ENCODE results near the gene KRTAP10-4. TPM values are rescaled to one million over a fixed set of nuclear protein-coding genes. Genes with fewer than 3 reads are reported as not detected.

KRTAP10-4 gene
- total RNA-seq, 1 donor from 2014 or later = not detected

- Mint-ChIP-seq H3K27me3 (ENCODE audit: low read depth) (peaks cover 69% of the 10 kb centered on the region), H3K9me3 (ENCODE audit: low read depth) (peaks cover 18% of the 10 kb centered on the region), H3K27ac (ENCODE audit: unreplicated experiment) (no peak overlapping the region), H3K4me3 (ENCODE audit: unreplicated experiment) (no peak overlapping the region), H3K36me3 (ENCODE audit: low read depth) (peaks cover 6% of the 10 kb centered on the region), H3K4me1 (ENCODE audit: low read depth) (no peaks in the 10 kb centered on the region)
- peak; percentile 61 for DNase-seq (ENCODE audit: low spot score)
- TF ChIP-seq, protein P1, sequence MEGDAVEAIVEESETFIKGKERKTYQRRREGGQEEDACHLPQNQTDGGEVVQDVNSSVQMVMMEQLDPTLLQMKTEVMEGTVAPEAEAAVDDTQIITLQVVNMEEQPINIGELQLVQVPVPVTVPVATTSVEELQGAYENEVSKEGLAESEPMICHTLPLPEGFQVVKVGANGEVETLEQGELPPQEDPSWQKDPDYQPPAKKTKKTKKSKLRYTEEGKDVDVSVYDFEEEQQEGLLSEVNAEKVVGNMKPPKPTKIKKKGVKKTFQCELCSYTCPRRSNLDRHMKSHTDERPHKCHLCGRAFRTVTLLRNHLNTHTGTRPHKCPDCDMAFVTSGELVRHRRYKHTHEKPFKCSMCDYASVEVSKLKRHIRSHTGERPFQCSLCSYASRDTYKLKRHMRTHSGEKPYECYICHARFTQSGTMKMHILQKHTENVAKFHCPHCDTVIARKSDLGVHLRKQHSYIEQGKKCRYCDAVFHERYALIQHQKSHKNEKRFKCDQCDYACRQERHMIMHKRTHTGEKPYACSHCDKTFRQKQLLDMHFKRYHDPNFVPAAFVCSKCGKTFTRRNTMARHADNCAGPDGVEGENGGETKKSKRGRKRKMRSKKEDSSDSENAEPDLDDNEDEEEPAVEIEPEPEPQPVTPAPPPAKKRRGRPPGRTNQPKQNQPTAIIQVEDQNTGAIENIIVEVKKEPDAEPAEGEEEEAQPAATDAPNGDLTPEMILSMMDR (IDR thresholded peaks at IDR 0.05) = no peak
Observed at GRCh38 chr21:44601596-44602462, 28.3 kb downstream of the KRTAP10-4 start.

DNA sequence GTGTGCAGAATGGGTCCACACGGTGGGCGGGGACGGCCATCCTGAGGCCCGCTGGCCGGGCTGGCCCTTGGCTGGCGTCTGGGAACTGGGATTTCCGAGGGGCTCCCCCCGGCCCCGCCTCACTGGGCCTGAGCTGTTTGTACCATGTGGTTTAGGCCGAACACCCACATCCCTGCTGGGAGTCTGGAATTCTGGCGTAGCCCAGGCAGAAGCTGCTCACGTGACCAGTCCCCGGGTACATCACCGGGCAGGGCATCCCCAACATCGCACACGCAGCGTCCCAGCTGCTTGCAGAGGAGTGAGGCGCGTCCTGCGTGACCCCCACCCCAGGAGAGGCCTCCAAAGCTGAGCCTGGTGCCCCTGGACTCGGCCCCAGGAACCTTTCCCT is 28.9 kb downstream of the KRTAP10-4 start:
- Mint-ChIP-seq H3K27ac (ENCODE audit: unreplicated experiment) (no peak overlapping the region), H3K4me1 (ENCODE audit: low read depth) (no peaks in the 10 kb centered on the region), H3K36me3 (ENCODE audit: low read depth) (peaks cover 6% of the 10 kb centered on the region), H3K4me3 (ENCODE audit: unreplicated experiment) (no peak overlapping the region), H3K27me3 (ENCODE audit: low read depth) (peaks cover 66% of the 10 kb centered on the region), H3K9me3 (ENCODE audit: low read depth) (peaks cover 18% of the 10 kb centered on the region)
- TF ChIP-seq, protein P1 (IDR thresholded peaks at IDR 0.05) = no peak
- DNase-seq (ENCODE audit: low spot score) = no peak

GRCh38 chr21:44603109-44603875 is 29.8 kb downstream of the KRTAP10-4 start:
- TF ChIP-seq, protein P1 (IDR thresholded peaks at IDR 0.05) = no peak
- Mint-ChIP-seq H3K27me3 (ENCODE audit: low read depth) (peaks cover 65% of the 10 kb centered on the region), H3K4me3 (ENCODE audit: unreplicated experiment) (no peak overlapping the region), H3K4me1 (ENCODE audit: low read depth) (no peaks in the 10 kb centered on the region), H3K9me3 (ENCODE audit: low read depth) (peaks cover 13% of the 10 kb centered on the region), H3K36me3 (ENCODE audit: low read depth) (peaks cover 6% of the 10 kb centered on the region), H3K27ac (ENCODE audit: unreplicated experiment) (no peak overlapping the region)
- no peak for DNase-seq (ENCODE audit: low spot score)

GRCh38 chr21:44603911-44604310 is 30.4 kb downstream of the KRTAP10-4 start:
- H3K36me3 Mint-ChIP-seq (ENCODE audit: low read depth) = peaks cover 3% of the 10 kb centered on the region
- DNase-seq (ENCODE audit: low spot score) = no peak
- H3K9me3 Mint-ChIP-seq (ENCODE audit: low read depth) = peaks cover 10% of the 10 kb centered on the region
- H3K4me1 Mint-ChIP-seq (ENCODE audit: low read depth) = no peaks in the 10 kb centered on the region
- H3K27me3 Mint-ChIP-seq (ENCODE audit: low read depth) = peaks cover 61% of the 10 kb centered on the region
- TF ChIP-seq, protein P1 (IDR thresholded peaks at IDR 0.05) = no peak
- H3K4me3 Mint-ChIP-seq (ENCODE audit: unreplicated experiment) = no peak overlapping the region
- H3K27ac Mint-ChIP-seq (ENCODE audit: unreplicated experiment) = no peak overlapping the region

DNA sequence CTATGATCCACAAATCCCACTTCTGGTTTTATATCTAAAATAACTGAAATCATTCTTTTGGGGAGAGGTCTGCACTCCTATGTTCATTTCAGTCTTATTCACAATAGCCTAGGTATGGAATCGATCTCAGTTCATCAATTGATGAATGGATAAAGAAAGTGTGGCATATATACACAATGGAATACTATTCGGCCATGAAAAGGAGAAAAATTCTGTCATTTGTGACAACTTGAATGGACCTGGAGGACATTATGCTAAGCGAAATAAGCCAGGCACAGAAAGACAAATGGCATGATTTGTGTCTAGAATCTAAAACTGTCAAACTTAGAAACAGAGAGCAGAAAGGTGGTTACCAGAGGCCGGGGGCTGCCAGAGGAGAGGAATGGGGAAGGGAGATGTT is 33.0 kb downstream of the KRTAP10-4 start:
- H3K4me3 Mint-ChIP-seq (ENCODE audit: unreplicated experiment) = no peak overlapping the region
- TF ChIP-seq, protein P1 (IDR thresholded peaks at IDR 0.05) = no peak
- peaks cover 28% of the 10 kb centered on the region for H3K9me3 Mint-ChIP-seq (ENCODE audit: low read depth)
- peaks cover 5% of the 10 kb centered on the region for H3K36me3 Mint-ChIP-seq (ENCODE audit: low read depth)
- no peak overlapping the region for H3K27ac Mint-ChIP-seq (ENCODE audit: unreplicated experiment)
- DNase-seq (ENCODE audit: low spot score) = no peak
- H3K4me1 Mint-ChIP-seq (ENCODE audit: low read depth) = no peaks in the 10 kb centered on the region
- H3K27me3 Mint-ChIP-seq (ENCODE audit: low read depth) = peaks cover 45% of the 10 kb centered on the region

All from chondrocyte (in vitro differentiated cells).